GM12872 (cell line): ENCODE data around the gene TRMT11.

ENCODE experiments used
- CTCF ChIP-seq: IDR thresholded peaks from 3 replicates; pipeline ENCODE4 v1.5.1; 2011; ENCODE audit warnings: low read depth, mild to moderate bottlenecking, low read length, moderate library complexity; ENCODE audit not compliant: insufficient read depth

Gene TRMT11

DNA sequence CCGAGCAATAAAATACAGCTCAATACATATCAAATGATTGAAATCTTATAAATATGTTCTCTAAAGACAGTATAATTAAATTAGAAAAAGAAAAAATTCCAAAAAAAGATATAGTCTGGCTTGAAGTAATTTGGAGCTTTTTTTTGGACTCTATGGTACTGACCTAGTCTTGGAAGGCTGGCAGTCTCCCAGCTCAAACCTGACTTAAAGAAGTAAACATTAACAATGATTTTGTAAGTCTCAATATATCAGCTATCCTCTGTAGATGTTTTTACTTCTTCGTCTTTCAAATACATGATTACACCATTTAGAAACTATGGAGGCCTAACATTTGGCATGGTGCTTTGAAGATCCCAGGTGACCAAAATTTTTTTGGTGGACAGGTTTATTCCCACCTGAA lies 15.6 kb upstream of the TRMT11 start:
- no peak for TF ChIP-seq CTCF

DNA sequence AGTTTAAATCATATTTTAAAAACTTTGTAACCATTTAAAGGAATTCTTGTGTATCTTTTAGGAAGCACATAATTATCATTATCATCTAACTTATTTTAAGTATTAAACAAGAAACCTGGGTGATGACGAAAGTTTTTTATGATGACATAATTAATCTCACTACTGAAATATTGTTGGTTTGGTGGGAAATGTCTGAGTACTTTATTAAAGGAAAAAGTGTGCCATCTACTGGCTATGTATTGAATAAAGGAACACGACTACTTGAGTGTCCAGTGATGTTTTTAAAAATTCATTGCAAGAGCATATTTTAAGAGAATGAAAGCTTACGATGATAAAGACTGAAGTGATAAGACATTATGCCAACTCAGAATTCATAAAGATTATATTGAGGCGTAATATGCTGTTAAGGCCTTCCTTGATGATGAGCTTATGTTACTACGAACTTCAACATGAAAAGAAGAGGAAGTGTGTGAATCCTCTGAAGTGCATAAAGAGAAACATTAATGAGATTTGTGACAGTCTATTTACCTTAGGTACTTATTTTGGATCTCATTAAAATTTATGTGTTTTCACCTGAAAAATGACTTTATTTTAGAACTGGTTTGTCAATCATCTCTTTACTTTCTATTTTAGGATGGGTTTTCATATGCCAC lies 12.0 kb upstream of the TRMT11 start:
- TF ChIP-seq CTCF = peak; percentile 35; the same call in 2 of the 3 replicates

GRCh38 chr6:125979101-125979500 lies 7.2 kb upstream of the TRMT11 start:
- TF ChIP-seq CTCF = no peak

- TF ChIP-seq CTCF = no peak
These were observed 4.7 kb upstream of the TRMT11 start for GRCh38 chr6:125981571-125982185.

DNA sequence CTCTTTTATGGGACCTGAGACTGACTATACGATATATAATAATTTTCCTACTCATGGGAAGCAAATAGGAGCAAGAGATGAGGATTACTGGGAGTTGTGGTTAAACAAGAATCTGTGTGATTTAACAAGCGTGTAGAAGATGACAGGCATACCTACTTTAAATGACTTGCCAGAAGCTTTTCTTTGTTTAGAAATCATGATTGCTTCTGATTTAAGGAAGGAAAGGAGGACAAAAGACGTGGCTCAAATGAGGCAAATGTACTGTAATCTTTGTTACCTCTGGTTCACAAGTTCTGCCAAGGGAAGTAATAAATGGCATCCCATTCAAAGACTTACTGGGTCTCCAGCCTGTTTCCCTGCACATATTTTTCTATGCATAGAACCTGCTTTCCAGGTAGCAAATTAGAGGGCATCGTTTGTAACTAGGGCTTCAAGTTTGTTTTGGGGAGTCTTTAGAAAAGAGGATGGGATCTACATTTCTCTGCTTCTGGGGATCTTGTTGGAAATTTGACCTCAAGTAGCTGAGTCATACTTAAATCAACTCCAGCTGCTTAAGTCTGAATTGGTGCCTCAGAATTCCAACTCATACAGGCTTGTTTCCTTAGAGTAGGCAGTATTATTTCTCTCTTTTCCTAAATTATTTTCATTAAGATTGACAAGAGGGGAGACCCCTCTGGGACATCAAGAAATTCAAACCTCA lies 2.9 kb upstream of the TRMT11 start:
- TF ChIP-seq CTCF = no peak

DNA sequence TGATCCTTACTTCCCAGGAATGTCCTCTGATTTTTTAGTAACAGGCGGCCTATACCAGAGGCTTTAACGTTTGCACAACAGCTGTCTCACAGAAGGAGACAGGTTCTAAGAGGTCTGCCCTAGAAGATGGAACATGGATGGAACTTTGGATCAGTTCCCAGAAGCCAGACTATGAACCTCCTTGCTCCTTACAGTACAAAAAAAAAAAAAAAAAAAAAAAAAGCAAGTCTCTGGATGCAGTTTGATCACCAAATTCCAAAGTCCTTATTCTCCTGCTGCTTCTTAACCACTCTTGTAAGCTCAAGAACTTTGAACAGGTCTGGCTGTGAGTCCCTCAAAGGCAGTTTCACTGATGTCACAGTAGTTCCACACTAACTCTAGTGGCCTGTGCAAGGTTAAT lies 2.0 kb upstream of the TRMT11 start:
- TF ChIP-seq CTCF = no peak

- TF ChIP-seq CTCF = no peak
These were observed 818 bp upstream of the TRMT11 start for GRCh38 chr6:125985522-125985921.
